Peyer's patch (tissue), 4 donors: Measurements from ENCODE around the gene C3orf20.

Source experiments
- POLR2A ChIP-seq, 2 donors: fragments of 450-650 bp; IDR thresholded peaks; one replicate each; pipeline ENCODE4 v1.5.1; 2017; ENCODE audit warnings: antibody characterized with exemption in 2 of 2, mild to moderate bottlenecking in 2 of 2, moderate library complexity in 2 of 2
- TF ChIP-seq, protein P1 (sequence below), 6 experiments: fragments of 450-650 bp in 4 of 6; fragments of 200-600 bp in 2 of 6; sonication (generic) in 1 of 6; IDR thresholded peaks; one replicate each; pipeline ENCODE4 v1.5.1; 2017 to 2019; ENCODE audit warnings: antibody characterized with exemption in 6 of 6, mild to moderate bottlenecking in 3 of 6, moderate library complexity in 1 of 6

DNA sequence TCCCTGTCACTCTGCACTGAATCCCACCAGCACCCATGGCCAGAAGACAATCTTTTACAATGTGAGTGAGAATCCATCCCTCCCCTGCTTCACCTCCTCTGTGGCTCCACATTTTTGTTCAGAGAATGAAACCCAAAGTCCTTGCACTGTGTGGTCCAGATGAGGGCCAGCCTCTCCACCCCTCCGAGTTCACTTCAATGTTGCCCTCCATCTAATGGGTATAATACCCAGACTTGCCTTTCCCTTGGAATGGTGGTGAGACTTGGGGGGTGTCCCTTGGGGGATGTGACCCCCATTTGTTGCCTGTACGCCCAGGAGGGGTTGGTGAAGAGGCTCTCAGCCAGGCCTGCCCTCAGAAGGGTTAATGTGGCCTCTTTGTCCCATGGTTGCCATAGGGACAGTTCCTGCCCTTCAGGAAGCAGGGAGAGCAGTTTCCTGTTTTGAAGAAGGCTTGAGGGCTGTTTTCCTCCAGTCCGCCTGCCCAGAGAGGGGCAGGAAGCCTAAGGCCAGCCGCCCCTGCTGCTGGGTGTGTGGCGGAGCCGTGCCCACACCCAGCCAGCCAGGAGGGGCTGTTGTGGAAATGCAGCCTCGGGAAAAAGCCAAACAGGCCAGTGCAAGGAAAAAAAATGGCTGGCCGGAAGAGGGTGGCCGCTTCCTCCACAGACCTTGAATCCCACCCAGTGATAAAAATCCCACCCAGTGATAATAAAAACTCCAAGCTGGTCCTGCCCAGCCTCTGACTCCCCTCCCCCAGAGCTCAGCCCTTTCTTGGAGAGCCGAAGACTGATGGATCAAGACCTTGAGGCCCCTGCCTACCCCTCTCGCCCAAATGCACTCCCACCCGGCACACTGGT lies 129.3 kb downstream of the C3orf20 start:
- TF ChIP-seq, protein P1, sequence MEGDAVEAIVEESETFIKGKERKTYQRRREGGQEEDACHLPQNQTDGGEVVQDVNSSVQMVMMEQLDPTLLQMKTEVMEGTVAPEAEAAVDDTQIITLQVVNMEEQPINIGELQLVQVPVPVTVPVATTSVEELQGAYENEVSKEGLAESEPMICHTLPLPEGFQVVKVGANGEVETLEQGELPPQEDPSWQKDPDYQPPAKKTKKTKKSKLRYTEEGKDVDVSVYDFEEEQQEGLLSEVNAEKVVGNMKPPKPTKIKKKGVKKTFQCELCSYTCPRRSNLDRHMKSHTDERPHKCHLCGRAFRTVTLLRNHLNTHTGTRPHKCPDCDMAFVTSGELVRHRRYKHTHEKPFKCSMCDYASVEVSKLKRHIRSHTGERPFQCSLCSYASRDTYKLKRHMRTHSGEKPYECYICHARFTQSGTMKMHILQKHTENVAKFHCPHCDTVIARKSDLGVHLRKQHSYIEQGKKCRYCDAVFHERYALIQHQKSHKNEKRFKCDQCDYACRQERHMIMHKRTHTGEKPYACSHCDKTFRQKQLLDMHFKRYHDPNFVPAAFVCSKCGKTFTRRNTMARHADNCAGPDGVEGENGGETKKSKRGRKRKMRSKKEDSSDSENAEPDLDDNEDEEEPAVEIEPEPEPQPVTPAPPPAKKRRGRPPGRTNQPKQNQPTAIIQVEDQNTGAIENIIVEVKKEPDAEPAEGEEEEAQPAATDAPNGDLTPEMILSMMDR (IDR thresholded peaks at IDR 0.05): no peak
- no peak for TF ChIP-seq POLR2A (IDR thresholded peaks at IDR 0.05)
